K562 (cell line): ENCODE measurements around the gene STAT6. TPM values are rescaled to one million over a fixed set of nuclear protein-coding genes. Genes with fewer than 3 reads are reported as not detected.
A peak's percentile ranks its signal among the peaks of the same experiment; 100 is the strongest.

ENCODE experiments used
- ASH1L ChIP-seq: fragments of 450-650 bp; IDR thresholded peaks from 2 replicates; pipeline ENCODE4 v1.6.1; 2018; ENCODE audit warnings: borderline replicate concordance, mild to moderate bottlenecking, low read depth; ENCODE audit not compliant: partially characterized antibody
- DNMT1 ChIP-seq: fragments of 450-650 bp; IDR thresholded peaks from 2 replicates; pipeline ENCODE4 v1.6.1; 2016; ENCODE audit warnings: antibody characterized with exemption, mild to moderate bottlenecking
- E2F3 ChIP-seq: fragments of 250-450 bp; sonication (Bioruptor Pico); IDR thresholded peaks from 2 replicates; pipeline ENCODE4 v1.4.0; 2020; ENCODE audit warnings: mild to moderate bottlenecking
- HDAC3 ChIP-seq: fragments of 450-650 bp; IDR thresholded peaks from 2 replicates; pipeline ENCODE4 v1.6.1; 2018; ENCODE audit warnings: borderline replicate concordance, mild to moderate bottlenecking, moderate library complexity; ENCODE audit not compliant: partially characterized antibody
- MCM2 ChIP-seq: fragments of 450-650 bp; IDR thresholded peaks from 2 replicates; pipeline ENCODE4 v1.6.1; 2017; ENCODE audit warnings: low read depth, mild to moderate bottlenecking
- MNT ChIP-seq, 2 experiments: fragments of 450-650 bp; conservative IDR thresholded peaks; 2 replicates each; pipeline ENCODE4 v1.6.1; 2017; ENCODE audit warnings: mild to moderate bottlenecking in 2 of 2, moderate library complexity in 2 of 2
- RFX5 ChIP-seq: IDR thresholded peaks from 2 replicates; pipeline ENCODE4 v1.6.1; 2011; ENCODE audit warnings: low read depth, mild to moderate bottlenecking, improper control_type of control experiment, low read length
- SMAD3 ChIP-seq: fragments of 450-650 bp; formaldehyde crosslinking; conservative IDR thresholded peaks from 2 replicates; pipeline ENCODE4 v1.4.0; 2020; ENCODE audit warnings: mild to moderate bottlenecking
- SMC3 ChIP-seq: conservative IDR thresholded peaks from 2 replicates; pipeline ENCODE4 v1.6.1; 2011; ENCODE audit warnings: low read depth, low read length, improper control_type of control experiment; ENCODE audit not compliant: insufficient read depth
- SNIP1 ChIP-seq: fragments of 450-650 bp; IDR thresholded peaks from 2 replicates; pipeline ENCODE4 v1.7.1; 2017; ENCODE audit warnings: low read depth, mild to moderate bottlenecking
- TAF7 ChIP-seq: fragments of 450-650 bp; IDR thresholded peaks from 2 replicates; pipeline ENCODE4 v1.6.1; 2016; ENCODE audit warnings: missing genetic modification characterization, missing compliant biosample characterization
- TCF7 ChIP-seq: sonication (generic); IDR thresholded peaks from 2 replicates; pipeline ENCODE4 v1.6.1; 2016; ENCODE audit warnings: antibody characterized with exemption, borderline replicate concordance
- TRIM28 ChIP-seq: fragments of 450-650 bp; IDR thresholded peaks from 2 replicates; pipeline ENCODE4 v1.6.1; 2017
- YBX1 ChIP-seq: fragments of 450-650 bp; IDR thresholded peaks from 2 replicates; pipeline ENCODE4 v1.7.1; 2016; ENCODE audit warnings: mild to moderate bottlenecking
- ZBTB8A ChIP-seq: fragments of 450-650 bp; IDR thresholded peaks from 2 replicates; pipeline ENCODE4 v1.6.1; 2018; ENCODE audit warnings: mild to moderate bottlenecking, moderate library complexity; ENCODE audit not compliant: partially characterized antibody
- ZNF3 ChIP-seq: fragments of 250-450 bp; sonication (Bioruptor Pico); IDR thresholded peaks from 2 replicates; pipeline ENCODE4 v1.5.0; 2021; ENCODE audit warnings: mild to moderate bottlenecking, moderate library complexity
- ZNF316 ChIP-seq: fragments of 450-650 bp; IDR thresholded peaks from 2 replicates; pipeline ENCODE4 v1.6.1; 2016
- ZNF398 ChIP-seq: fragments of 250-450 bp; sonication (Bioruptor Pico); IDR thresholded peaks from 2 replicates; pipeline ENCODE4 v1.8.0; 2021; ENCODE audit warnings: moderate library complexity, mild to moderate bottlenecking, inconsistent platforms
- ZNF511 ChIP-seq: sonication (generic); formaldehyde crosslinking; IDR thresholded peaks from 2 replicates; pipeline ENCODE4 v1.8.0; 2022; ENCODE audit warnings: mild to moderate bottlenecking, missing genetic modification reagents
- ZNF639 ChIP-seq, 2 experiments: fragments of 200-800 bp in 1 of 2; sonication (Bioruptor generic) in 1 of 2; sonication (generic) in 1 of 2; formaldehyde crosslinking in 1 of 2; IDR thresholded peaks in 1 of 2; conservative IDR thresholded peaks in 1 of 2; 2 replicates each; pipeline versions ENCODE4 v1.5.0 to v1.6.1; 2016 to 2020; ENCODE audit warnings: missing compliant biosample characterization in 1 of 2, missing genetic modification characterization in 1 of 2, missing genetic modification reagents in 1 of 2
- polyA plus RNA-seq, 8 experiments: library from polyadenylated mRNA; depleted of rRNA in 4 of 8; stranded (reverse) in 5 of 8; unstranded in 3 of 8; fragments of >200 nt; fragmentation: Nextera tagmentation in 2 of 8; fragmentation: Illumina TruSeq in 1 of 8; extraction: Ambion mirVana in 2 of 8; extraction: Trizol in 1 of 8; gene quantifications; 2 replicates each; pipeline versions ENCODE4 v1.2.1 to v1.2.3, GENCODE V29; 2011 to 2014; ENCODE audit warnings: inconsistent platforms in 1 of 8, missing spikeins in 1 of 8
- total RNA-seq, 7 experiments: library from RNA; depleted of rRNA in 6 of 7; stranded (reverse); fragments of >200 nt in 6 of 7; fragmentation: Illumina TruSeq in 2 of 7; extraction: Trizol in 2 of 7; gene quantifications; 2 replicates each; pipeline versions ENCODE4 v1.2.1 to v1.2.3, GENCODE V29; 2011 to 2021; ENCODE audit warnings: low replicate concordance in 1 of 7
- TF ChIP-seq, protein P1 (sequence below), 2 experiments: fragments of 450-650 bp in 1 of 2; sonication (generic) in 1 of 2; formaldehyde crosslinking; conservative IDR thresholded peaks; 2 replicates each; pipeline versions ENCODE4 v1.4.0 to v1.8.1; 2020 to 2022; ENCODE audit warnings: mild to moderate bottlenecking in 1 of 2, missing genetic modification reagents in 1 of 2

The STAT6 gene
- total and polyA plus RNA-seq, 9 of the 15 experiments (the other 6 are each of a cell fraction or from before 2014, with no cell fraction given) = 2.4 to 49.5 (median 26.5) TPM

DNA sequence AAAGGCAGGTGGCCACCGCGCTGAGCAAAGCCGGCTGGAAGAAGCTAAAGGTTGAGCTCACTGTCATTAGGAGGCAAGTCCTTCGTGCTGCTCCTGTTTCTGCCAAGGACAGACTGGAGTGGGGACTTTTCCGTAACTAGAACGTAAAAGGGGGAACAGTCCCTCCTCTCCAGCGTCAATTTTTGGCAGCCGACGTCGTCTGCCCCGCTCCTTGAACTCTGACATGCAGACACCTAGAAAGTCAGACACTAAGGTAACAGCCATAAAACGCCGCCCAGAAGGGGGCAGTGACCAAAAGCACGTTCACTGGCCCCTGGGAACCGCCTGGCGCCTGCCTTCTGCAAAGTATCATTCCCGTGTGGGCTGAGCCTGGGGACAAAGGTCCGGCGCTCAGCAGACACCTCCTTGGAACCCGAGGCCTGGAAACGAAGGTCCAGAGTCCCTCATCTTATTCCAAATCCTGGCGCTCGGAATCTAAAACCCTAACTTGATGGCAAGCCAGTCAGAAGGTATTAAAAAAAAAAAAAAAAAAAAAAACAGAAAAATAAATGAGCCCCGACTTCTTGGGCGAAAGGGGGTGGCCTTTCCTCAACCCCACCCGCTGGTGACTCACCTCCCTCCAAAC is 16.1 kb upstream of the STAT6 start (continued):
- TF ChIP-seq ZNF639 (CRISPR knock-in tag; conservative IDR thresholded peaks at IDR 0.05 in 1 of 2, IDR thresholded peaks at IDR 0.05 in 1 of 2) = no peak
- TF ChIP-seq HDAC3 = no peak
- TF ChIP-seq ASH1L = no peak
- no peak for TF ChIP-seq TAF7 (tag)
- TF ChIP-seq ZNF398 (CRISPR knock-in tag) = no peak
- TF ChIP-seq ZNF3 (CRISPR knock-in tag) = no peak
- TF ChIP-seq ZBTB8A = no peak
- TF ChIP-seq MCM2 = no peak
- no peak for TF ChIP-seq YBX1
- 0 out of 2 replicates have a peak, but pooled peaks have one; percentile 28 for TF ChIP-seq TRIM28
- TF ChIP-seq DNMT1 = no peak
- TF ChIP-seq SMAD3 = no peak
- TF ChIP-seq ZNF511 (CRISPR knock-in tag) = 0 out of 2 replicates have a peak, but pooled peaks have one; percentile 38
- no peak for TF ChIP-seq SMC3
- TF ChIP-seq TCF7 = no peak
- TF ChIP-seq, protein P1, sequence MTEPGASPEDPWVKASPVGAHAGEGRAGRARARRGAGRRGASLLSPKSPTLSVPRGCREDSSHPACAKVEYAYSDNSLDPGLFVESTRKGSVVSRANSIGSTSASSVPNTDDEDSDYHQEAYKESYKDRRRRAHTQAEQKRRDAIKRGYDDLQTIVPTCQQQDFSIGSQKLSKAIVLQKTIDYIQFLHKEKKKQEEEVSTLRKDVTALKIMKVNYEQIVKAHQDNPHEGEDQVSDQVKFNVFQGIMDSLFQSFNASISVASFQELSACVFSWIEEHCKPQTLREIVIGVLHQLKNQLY (CRISPR knock-in tag; conservative IDR thresholded peaks at IDR 0.05) = no peak
- TF ChIP-seq ZNF316 = no peak
- peak; percentile 33 to 45 for TF ChIP-seq MNT (conservative IDR thresholded peaks at IDR 0.05)
- TF ChIP-seq RFX5 = no peak
- no peak for TF ChIP-seq E2F3
- TF ChIP-seq SNIP1 = no peak
